Trophoblast cell (in vitro differentiated cells and primary cell): ENCODE data around the gene CALML3.

Experiments
- DNase-seq, 2 donors: peaks; one replicate each; pipeline ENCODE4 v3.0.0-alpha.2; 2016
- H2AFZ ChIP-seq: 2 replicates; pipeline ENCODE4 v1.6.1; 2013; ENCODE audit warnings: low read length, moderate library complexity, mild to moderate bottlenecking; ENCODE audit not compliant: insufficient read depth, poor library complexity
- H2AK5ac ChIP-seq: 2 replicates; pipeline ENCODE4 v1.6.1; 2013; ENCODE audit warnings: mild to moderate bottlenecking, low read length
- H2BK120ac ChIP-seq: 2 replicates; pipeline ENCODE4 v1.6.1; 2013; ENCODE audit warnings: low read length, mild to moderate bottlenecking, moderate library complexity; ENCODE audit not compliant: insufficient read depth, poor library complexity
- H2BK12ac ChIP-seq: 2 replicates; pipeline ENCODE4 v1.6.1; 2013; ENCODE audit warnings: mild to moderate bottlenecking, low read length, moderate library complexity
- H2BK5ac ChIP-seq: 2 replicates; pipeline ENCODE4 v1.6.1; 2013; ENCODE audit warnings: low read length, low read depth, moderate library complexity, mild to moderate bottlenecking; ENCODE audit not compliant: poor library complexity
- H3K14ac ChIP-seq: 2 replicates; pipeline ENCODE4 v1.6.1; 2013; ENCODE audit warnings: mild to moderate bottlenecking, low read length
- H3K18ac ChIP-seq: 2 replicates; pipeline ENCODE4 v1.6.1; 2013; ENCODE audit warnings: mild to moderate bottlenecking, low read length
- H3K23ac ChIP-seq: 2 replicates; pipeline ENCODE4 v1.6.1; 2013; ENCODE audit warnings: low read length
- H3K27ac ChIP-seq: 2 replicates; pipeline ENCODE4 v1.5.1; 2013; ENCODE audit warnings: low read depth, mild to moderate bottlenecking, inconsistent platforms, low read length, moderate library complexity
- H3K27me3 ChIP-seq: 2 replicates; pipeline ENCODE4 v1.6.1; 2013; ENCODE audit warnings: inconsistent platforms, mild to moderate bottlenecking, low read length, moderate library complexity; ENCODE audit not compliant: insufficient read depth
- H3K36me3 ChIP-seq, 2 experiments: 1 replicate in 1 of 2; 2 replicates in 1 of 2; pipeline ENCODE4 v1.6.1; 2013; ENCODE audit warnings: low read length in 2 of 2, mild to moderate bottlenecking in 2 of 2, moderate library complexity in 1 of 2; ENCODE audit not compliant: insufficient read depth in 2 of 2, control insufficient read depth in 1 of 2
- H3K4ac ChIP-seq: 2 replicates; pipeline ENCODE4 v1.6.1; 2013; ENCODE audit warnings: low read depth, mild to moderate bottlenecking, low read length, moderate library complexity
- H3K4me1 ChIP-seq, 2 experiments: 1 replicate in 1 of 2; 2 replicates in 1 of 2; pipeline ENCODE4 v1.6.1; 2013; ENCODE audit warnings: low read length in 2 of 2, mild to moderate bottlenecking in 2 of 2, moderate library complexity in 1 of 2; ENCODE audit not compliant: insufficient read depth in 2 of 2, control insufficient read depth in 1 of 2
- H3K4me2 ChIP-seq: 2 replicates; pipeline ENCODE4 v1.6.1; 2013; ENCODE audit warnings: inconsistent platforms, mild to moderate bottlenecking, low read length, moderate library complexity
- H3K4me3 ChIP-seq: 2 replicates; pipeline ENCODE4 v1.5.1; 2013; ENCODE audit warnings: mild to moderate bottlenecking, low read depth, low read length, inconsistent platforms
- H3K79me1 ChIP-seq: one replicate; pipeline ENCODE4 v1.6.1; 2013; ENCODE audit warnings: low read length
- H3K79me2 ChIP-seq: 2 replicates; pipeline ENCODE4 v1.6.1; 2013; ENCODE audit warnings: low read length, mild to moderate bottlenecking; ENCODE audit not compliant: control insufficient read depth, insufficient read depth, poor library complexity
- H3K9ac ChIP-seq: 2 replicates; pipeline ENCODE4 v1.6.1; 2013; ENCODE audit warnings: mild to moderate bottlenecking, low read length
- H3K9me3 ChIP-seq: 2 replicates; pipeline ENCODE4 v1.6.1; 2013; ENCODE audit warnings: low read depth, mild to moderate bottlenecking, control low read depth, inconsistent platforms, low read length; ENCODE audit not compliant: insufficient read depth
- H4K12ac ChIP-seq: 2 replicates; pipeline ENCODE4 v1.6.1; 2013; ENCODE audit warnings: low read depth, mild to moderate bottlenecking, low read length, moderate library complexity
- H4K8ac ChIP-seq: 2 replicates; pipeline ENCODE4 v1.6.1; 2013; ENCODE audit warnings: low read depth, mild to moderate bottlenecking, low read length, moderate library complexity
- H4K91ac ChIP-seq: one replicate; pipeline ENCODE4 v1.6.1; 2013; ENCODE audit warnings: low read depth, mild to moderate bottlenecking, low read length, moderate library complexity
- WGBS: extraction: QIAGEN DNeasy Blood & Tissue Kit; methylation state at CpG from one replicate; pipeline ENCODE4 v1.1.7; 2013; ENCODE audit warnings: missing lambda C conversion rate; ENCODE audit not compliant: insufficient read length, insufficient coverage; ENCODE audit errors: extremely low coverage; 5-methylcytosine and 5-hydroxymethylcytosine counted together

The CALML3 gene

DNA sequence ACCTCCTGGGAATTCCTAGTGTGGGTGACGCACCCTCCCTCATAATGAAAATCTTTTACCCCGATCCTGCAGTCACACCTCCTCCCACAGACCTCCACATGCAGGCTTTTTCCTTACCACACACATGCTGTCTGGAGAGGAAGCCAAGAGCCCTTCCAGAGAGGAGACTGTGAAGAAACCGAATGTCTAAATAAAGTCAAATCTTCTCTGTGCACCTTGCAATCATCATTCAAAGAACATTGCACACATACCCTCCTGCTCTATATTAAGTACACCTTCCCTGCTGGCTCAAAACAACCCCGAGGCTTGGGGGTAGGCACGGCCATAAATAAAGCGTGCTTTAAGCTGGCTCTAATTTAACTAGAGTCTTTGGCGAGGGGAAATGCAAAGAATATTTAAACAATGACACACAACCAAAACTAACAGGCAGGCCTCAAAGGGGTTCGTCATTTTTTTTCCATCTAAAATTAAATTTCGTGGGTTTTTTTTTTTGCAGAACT lies 34.9 kb downstream of the CALML3 start:
- DNase-seq = no peak
- H3K18ac ChIP-seq = no peak overlapping the region
- peak overlapping the region; percentile 65 for H2BK12ac ChIP-seq
- no peak overlapping the region for H3K14ac ChIP-seq
- H4K8ac ChIP-seq = peak overlapping the region; percentile 47
- H2BK5ac ChIP-seq = peak overlapping the region; percentile 88
- peaks cover 2% of the 10 kb centered on the region for H3K9me3 ChIP-seq
- H2AFZ ChIP-seq = no peak overlapping the region
- H3K79me1 ChIP-seq = peaks cover 87% of the 10 kb centered on the region
- H3K4me2 ChIP-seq = no peak overlapping the region
- H4K12ac ChIP-seq = no peak overlapping the region
- no peaks in the 10 kb centered on the region for H3K27me3 ChIP-seq
- no peaks in the 10 kb centered on the region for H3K36me3 ChIP-seq
- WGBS = no CpG with 5 or more reads among the region's 9 CpGs
- no peak overlapping the region for H3K9ac ChIP-seq
- peak overlapping the region; percentile 16 for H3K4ac ChIP-seq
- peak overlapping the region; percentile 80 for H2BK120ac ChIP-seq
- H3K4me3 ChIP-seq = no peak overlapping the region
- peaks cover 30% of the 10 kb centered on the region for H3K79me2 ChIP-seq
- peak overlapping the region; percentile 96 for H4K91ac ChIP-seq
- H3K23ac ChIP-seq = no peak overlapping the region
- no peak overlapping the region for H2AK5ac ChIP-seq
- H3K27ac ChIP-seq = peak overlapping the region; percentile 68
- H3K4me1 ChIP-seq = peaks cover 56 to 61% of the 10 kb centered on the region in 2 experiments

DNA sequence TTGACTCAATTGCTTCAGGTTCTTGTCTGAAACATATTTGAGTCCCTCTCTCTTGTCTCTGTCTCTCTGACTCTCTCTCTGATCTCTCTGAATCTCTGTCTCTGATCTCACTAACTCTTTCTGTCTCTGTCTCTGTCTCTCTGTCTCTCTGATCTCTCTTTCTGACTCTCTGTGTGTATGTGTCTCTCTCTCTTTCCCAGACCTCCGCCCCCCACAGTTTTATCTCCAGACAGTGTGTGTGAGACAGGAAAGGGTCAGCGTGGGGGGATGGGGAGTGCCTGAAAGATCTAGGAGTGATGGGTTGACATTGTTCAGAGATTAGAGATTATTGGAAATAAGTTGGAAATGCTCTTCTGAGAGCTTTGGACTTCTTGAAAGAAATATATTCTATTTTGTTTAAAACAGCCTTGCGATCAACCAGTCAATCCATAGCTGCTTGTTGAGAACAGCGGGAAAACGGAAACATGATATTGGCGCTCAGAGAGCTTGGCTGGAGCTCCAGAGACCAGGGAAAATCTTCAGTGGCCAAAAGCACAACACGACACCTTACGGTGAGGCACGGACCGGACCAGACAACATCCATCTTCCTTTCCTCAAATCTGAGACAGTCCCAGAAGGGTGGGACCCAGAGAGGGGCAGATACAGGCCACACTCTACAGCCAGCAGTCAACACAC lies 35.5 kb downstream of the CALML3 start:
- Histone ChIP-seq H3K27me3 (no peaks in the 10 kb centered on the region), H3K9ac (no peak overlapping the region), H3K4me1 (peaks cover 62 to 63% of the 10 kb centered on the region in 2 experiments), H2BK5ac (peak overlapping the region; percentile 93), H3K79me2 (peaks cover 34% of the 10 kb centered on the region), H2BK12ac (peak overlapping the region; percentile 58), H4K12ac (peak overlapping the region; percentile 33), H2AFZ (no peak overlapping the region), H3K79me1 (peaks cover 87% of the 10 kb centered on the region), H2BK120ac (peak overlapping the region; percentile 98), H3K14ac (peak overlapping the region; percentile 96), H3K23ac (no peak overlapping the region), H3K18ac (peak overlapping the region; percentile 18), H3K27ac (peak overlapping the region; percentile 68), H3K4me3 (no peak overlapping the region), H2AK5ac (peak overlapping the region; percentile 23), H3K4ac (peak overlapping the region; percentile 9), H3K9me3 (peaks cover 2% of the 10 kb centered on the region), H3K4me2 (no peak overlapping the region), H4K8ac (peak overlapping the region; percentile 82), H4K91ac (peak overlapping the region; percentile 79), H3K36me3 (no peaks in the 10 kb centered on the region)
- no peak for DNase-seq
- no CpG with 5 or more reads among the region's 10 CpGs for WGBS

DNA sequence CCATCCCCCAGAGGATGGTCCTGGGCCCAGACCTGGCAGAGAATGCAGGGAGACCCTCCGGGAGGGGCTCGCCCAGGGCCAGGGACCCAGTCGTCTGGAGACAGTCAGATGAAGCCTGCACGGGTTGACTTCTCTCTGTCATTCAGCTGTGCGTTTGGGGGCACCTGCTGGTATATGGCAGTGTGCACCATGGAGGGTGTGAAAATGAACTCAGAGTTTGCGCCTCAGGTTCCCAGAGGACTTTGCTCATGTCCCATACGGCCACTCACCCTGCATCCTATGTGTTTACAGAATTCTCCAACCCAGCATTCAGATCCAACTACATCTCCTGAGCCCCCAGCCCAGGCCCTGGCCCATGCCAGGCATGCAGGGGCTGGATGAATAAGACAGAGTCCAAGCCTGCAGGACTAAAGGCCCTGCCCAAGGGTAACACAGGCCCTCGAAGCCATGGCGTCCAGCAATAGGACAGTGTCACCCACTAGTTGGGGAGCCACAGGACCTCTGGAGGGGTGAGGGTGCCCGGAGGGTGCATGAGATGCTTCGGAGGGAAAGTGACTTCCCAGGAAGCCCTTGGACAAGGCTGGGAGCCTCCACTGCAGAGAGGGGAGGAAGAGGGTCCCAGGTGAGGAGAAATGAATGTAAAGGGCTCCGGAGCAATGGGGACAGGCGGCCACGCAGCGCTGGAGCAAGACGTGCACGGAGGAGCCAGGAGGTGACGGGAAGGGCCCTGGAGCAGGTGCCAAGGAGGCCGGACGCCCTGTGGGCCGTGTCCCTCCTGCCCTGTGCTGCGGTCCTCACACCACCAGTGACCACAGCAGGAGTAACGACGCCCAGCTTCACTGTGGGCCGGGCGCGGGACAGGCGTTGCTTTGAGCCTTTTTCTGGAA lies 36.3 kb downstream of the CALML3 start:
- peak overlapping the region; percentile 93 for H2BK5ac ChIP-seq
- H4K12ac ChIP-seq = peak overlapping the region; percentile 33
- H3K4ac ChIP-seq = peak overlapping the region; percentile 9
- DNase-seq = no peak
- peak overlapping the region; percentile 58 for H2BK12ac ChIP-seq
- H3K4me1 ChIP-seq = peaks cover 66 to 67% of the 10 kb centered on the region in 2 experiments
- H4K8ac ChIP-seq = peak overlapping the region; percentile 82
- H3K23ac ChIP-seq = no peak overlapping the region
- no peak overlapping the region for H3K4me2 ChIP-seq
- no CpG with 5 or more reads among the region's 28 CpGs for WGBS
- H3K79me2 ChIP-seq = peaks cover 34% of the 10 kb centered on the region
- H3K14ac ChIP-seq = peak overlapping the region; percentile 96
- H2AK5ac ChIP-seq = peak overlapping the region; percentile 23
- H3K18ac ChIP-seq = peak overlapping the region; percentile 18
- no peak overlapping the region for H3K9ac ChIP-seq
- no peaks in the 10 kb centered on the region for H3K27me3 ChIP-seq
- peaks cover under 1% of the 10 kb centered on the region for H3K9me3 ChIP-seq
- peaks cover 89% of the 10 kb centered on the region for H3K79me1 ChIP-seq
- H2AFZ ChIP-seq = peak overlapping the region; percentile 27
- no peaks in the 10 kb centered on the region for H3K36me3 ChIP-seq
- H3K27ac ChIP-seq = peak overlapping the region; percentile 68
- peak overlapping the region; percentile 98 for H2BK120ac ChIP-seq
- peak overlapping the region; percentile 79 for H4K91ac ChIP-seq
- no peak overlapping the region for H3K4me3 ChIP-seq
